Measurements from ENCODE around the gene BECN2. TPM values are rescaled to one million over a fixed set of nuclear protein-coding genes. Genes with fewer than 3 reads are reported as not detected.

The BECN2 gene
- total RNA-seq, 4 donors from 2014 or later: not detected

DNA sequence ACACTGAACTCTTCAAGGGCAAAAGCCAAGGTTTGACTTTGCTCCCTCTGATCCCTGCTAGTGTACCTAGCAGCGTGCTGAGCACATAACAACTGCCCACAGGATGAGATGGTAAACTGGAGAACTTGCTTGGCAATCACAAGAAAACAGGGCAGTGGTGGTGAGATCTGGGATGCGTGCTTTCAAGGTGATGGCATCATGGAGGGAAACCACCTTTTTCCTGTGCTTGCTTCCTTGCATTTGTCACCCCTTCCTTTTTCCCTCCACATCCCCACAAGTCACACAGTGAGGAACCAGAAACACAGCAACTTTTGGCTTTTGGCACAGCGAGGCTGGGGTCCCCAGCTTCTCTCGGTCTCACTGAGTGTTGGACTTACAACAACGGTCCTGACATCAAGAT, 31.4 kb upstream of the BECN2 start:
- TF ChIP-seq POLR2A (IDR thresholded peaks at IDR 0.05): no peak
- TF ChIP-seq, protein P1, sequence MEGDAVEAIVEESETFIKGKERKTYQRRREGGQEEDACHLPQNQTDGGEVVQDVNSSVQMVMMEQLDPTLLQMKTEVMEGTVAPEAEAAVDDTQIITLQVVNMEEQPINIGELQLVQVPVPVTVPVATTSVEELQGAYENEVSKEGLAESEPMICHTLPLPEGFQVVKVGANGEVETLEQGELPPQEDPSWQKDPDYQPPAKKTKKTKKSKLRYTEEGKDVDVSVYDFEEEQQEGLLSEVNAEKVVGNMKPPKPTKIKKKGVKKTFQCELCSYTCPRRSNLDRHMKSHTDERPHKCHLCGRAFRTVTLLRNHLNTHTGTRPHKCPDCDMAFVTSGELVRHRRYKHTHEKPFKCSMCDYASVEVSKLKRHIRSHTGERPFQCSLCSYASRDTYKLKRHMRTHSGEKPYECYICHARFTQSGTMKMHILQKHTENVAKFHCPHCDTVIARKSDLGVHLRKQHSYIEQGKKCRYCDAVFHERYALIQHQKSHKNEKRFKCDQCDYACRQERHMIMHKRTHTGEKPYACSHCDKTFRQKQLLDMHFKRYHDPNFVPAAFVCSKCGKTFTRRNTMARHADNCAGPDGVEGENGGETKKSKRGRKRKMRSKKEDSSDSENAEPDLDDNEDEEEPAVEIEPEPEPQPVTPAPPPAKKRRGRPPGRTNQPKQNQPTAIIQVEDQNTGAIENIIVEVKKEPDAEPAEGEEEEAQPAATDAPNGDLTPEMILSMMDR (IDR thresholded peaks at IDR 0.05): no peak
- intact Hi-C loops (cut with DNase I; ENCODE audit: low total_unique reads): no loop called here
- H3K4me3 ChIP-seq (ENCODE audit: low read depth, poor library complexity, severe bottlenecking): no peak overlapping the region
- no peak for DNase-seq (ENCODE audit: low spot score in 2 of 2)
- 79 to 84% methylated on average over 5 of the region's 5 CpGs for WGBS, 2 donors

DNA sequence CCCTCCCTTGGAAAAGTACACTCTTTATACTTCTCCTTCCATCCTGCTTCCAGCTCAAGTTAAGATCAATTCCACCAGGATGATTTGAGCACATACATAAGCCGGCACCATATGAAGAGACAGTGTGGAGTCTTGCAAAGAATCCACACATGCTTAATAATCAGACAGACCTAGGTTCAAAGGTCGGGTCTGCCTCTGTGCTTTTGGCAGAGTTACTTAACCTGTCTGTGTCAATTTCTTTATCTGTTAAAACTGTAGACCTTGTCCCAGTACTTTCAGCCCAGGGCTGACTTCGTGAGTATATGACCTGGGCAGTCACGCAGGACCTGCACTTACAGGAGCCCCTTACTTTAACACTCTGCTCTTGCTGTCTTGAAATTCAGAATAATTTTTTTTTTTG, 30.2 kb upstream of the BECN2 start:
- no peak for DNase-seq (ENCODE audit: low spot score in 2 of 2)
- no peak for TF ChIP-seq POLR2A (IDR thresholded peaks at IDR 0.05)
- TF ChIP-seq, protein P1 (IDR thresholded peaks at IDR 0.05): no peak
- intact Hi-C loops (cut with DNase I; ENCODE audit: low total_unique reads): no loop called here
- WGBS, 2 donors: 70 to 81% methylated on average over 4 of the region's 4 CpGs
- H3K4me3 ChIP-seq (ENCODE audit: low read depth, poor library complexity, severe bottlenecking): no peak overlapping the region

DNA sequence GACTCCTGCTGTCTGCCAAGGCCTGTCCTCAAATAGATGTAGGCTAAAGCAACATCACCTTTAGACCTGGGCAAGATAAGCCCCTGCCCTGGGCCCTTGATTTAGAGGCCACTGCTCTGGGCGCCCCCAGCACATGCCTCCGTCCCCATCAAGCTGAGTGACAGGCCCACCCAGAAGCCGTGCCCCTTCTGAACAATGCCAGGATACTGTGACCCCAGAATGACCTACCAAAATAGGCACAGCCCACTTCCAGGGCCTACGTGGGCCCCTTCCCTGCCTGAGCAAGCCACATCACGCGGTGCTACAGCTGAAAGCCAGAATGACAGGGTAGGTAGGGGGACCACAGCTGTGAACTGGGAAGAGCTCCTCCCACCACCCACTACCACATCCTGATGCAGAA, 24.7 kb upstream of the BECN2 start:
- WGBS, 2 donors: 61 to 76% methylated on average over 5 to 6 of the region's 6 CpGs
- intact Hi-C loops (cut with DNase I; ENCODE audit: low total_unique reads): no loop called here
- DNase-seq (ENCODE audit: low spot score in 2 of 2): no peak
- TF ChIP-seq POLR2A (IDR thresholded peaks at IDR 0.05): no peak
- TF ChIP-seq, protein P1 (IDR thresholded peaks at IDR 0.05): no peak
- no peak overlapping the region for H3K4me3 ChIP-seq (ENCODE audit: low read depth, poor library complexity, severe bottlenecking)

DNA sequence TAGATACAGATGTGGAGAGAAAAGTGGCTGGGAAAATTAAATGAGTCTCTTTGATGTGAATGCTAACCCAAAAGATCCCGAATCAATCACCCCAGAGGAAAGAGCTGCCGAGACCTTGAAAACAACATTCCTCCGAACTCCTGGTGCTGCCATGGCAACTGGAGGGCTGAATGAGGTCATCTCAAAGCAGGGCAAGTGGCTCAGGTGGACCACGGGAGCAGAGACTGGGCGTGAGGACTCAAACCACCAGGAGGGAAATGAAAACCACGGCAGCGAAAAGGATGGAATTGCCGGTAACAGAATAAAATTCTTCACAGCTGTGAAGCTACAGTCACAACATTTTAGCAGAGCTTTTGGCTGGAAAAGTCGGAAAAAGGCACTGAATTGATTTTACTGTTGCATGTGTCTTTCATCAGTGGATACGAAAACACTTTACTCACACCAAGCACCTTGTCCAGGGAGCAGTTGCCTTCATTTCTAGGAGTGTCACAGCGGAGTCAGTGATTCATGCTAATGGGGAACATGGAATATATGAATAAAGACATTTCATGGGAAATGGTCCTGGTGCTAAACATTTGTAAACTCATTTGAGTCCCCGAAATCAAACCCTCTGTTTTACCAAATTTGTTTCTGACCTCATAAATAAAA, 23.2 kb upstream of the BECN2 start:
- intact Hi-C loops (cut with DNase I; ENCODE audit: low total_unique reads): no loop called here
- H3K4me3 ChIP-seq (ENCODE audit: low read depth, poor library complexity, severe bottlenecking): no peak overlapping the region
- WGBS, 2 donors: 29 to 33% methylated on average over 12 of the region's 12 CpGs
- TF ChIP-seq, protein P1 (IDR thresholded peaks at IDR 0.05): no peak
- no peak for TF ChIP-seq POLR2A (IDR thresholded peaks at IDR 0.05)
- DNase-seq (ENCODE audit: low spot score in 2 of 2): no peak

DNA sequence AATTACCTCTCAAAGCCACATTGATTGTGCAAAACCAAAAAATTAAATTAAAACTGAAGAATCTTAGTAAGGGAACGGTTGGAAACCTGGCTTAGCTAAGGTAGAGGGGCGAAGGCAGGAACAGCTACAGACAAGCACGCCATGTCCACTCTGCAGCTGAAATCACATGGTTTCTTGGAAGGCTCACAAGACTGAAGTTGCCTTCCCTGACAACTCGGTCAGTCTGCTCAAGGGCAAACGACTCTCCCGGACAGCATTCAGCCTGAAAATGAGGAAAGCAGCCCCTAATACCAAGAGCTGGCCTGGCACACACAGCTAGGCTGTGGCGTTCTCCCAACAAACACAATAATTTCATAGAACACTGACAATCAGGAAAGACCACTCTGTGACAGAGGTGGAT, 22.7 kb upstream of the BECN2 start:
- H3K4me3 ChIP-seq (ENCODE audit: low read depth, poor library complexity, severe bottlenecking): no peak overlapping the region
- DNase-seq (ENCODE audit: low spot score in 2 of 2): no peak
- WGBS, 2 donors: 64 to 67% methylated on average over 7 of the region's 7 CpGs
- intact Hi-C loops (cut with DNase I; ENCODE audit: low total_unique reads): no loop called here
- TF ChIP-seq, protein P1 (IDR thresholded peaks at IDR 0.05): no peak

DNA sequence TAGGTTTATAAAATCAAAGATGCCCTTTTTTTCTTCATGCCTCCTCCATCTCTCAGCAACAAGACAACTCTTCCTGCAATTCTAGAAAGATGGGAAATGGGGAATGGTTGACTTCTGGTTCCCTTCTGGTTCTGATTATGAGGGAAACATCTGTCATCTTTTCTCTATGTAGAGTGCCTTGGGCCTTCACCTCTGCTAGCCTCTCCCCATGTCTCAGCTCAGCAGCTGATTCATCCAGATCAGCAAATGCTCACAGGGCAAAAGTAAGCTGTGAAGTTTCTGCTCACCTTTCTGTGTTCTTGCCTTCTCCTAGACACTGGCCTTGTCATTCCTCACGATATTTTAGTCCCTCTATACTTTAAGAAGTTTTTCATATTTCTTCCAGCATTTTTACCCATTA, 17.8 kb upstream of the BECN2 start:
- TF ChIP-seq, protein P1 (IDR thresholded peaks at IDR 0.05): no peak
- no peak for TF ChIP-seq POLR2A (IDR thresholded peaks at IDR 0.05)
- H3K4me3 ChIP-seq (ENCODE audit: low read depth, poor library complexity, severe bottlenecking): no peak overlapping the region
- WGBS, 2 donors: 74 to 75% methylated on average over 1 of the region's 1 CpG
- DNase-seq (ENCODE audit: low spot score in 2 of 2): no peak
- intact Hi-C loops (cut with DNase I; ENCODE audit: low total_unique reads): no loop called here

Measured in lower leg skin (tissue), 4 donors.